ENCODE data around the gene ESRRG.

- no peak for TF ChIP-seq CTCF (IDR thresholded peaks at IDR 0.05; ENCODE audit: low read length)
- no peak for TF ChIP-seq EZH2 (IDR thresholded peaks at IDR 0.05; ENCODE audit: borderline replicate concordance, low read length)
Observed at GRCh38 chr1:216732121-216732520, 8.9 kb upstream of the ESRRG start.

Data from OCI-LY1 (cell line).